Calu3 (cell line): ENCODE results near the gene TRAPPC4. TPM values are rescaled to one million over a fixed set of nuclear protein-coding genes. Genes with fewer than 3 reads are reported as not detected.
A peak's percentile ranks its signal among the peaks of the same experiment; 100 is the strongest.

Source experiments
- BruUV-seq: library from RNA; stranded (reverse); fragments of 400-500 nt; replicated peaks from 2 replicates; lab custom pipeline; 2021; lab: Mats Ljungman, UMichigan
- CTCF ChIA-PET: fragments of 300-600 bp; sonication (Branson Sonifier 250); formaldehyde crosslinking; loops from one replicate; lab custom pipeline; 2022; ENCODE audit warnings: antibody characterized with exemption; lab: Charles Lee
- DNase-seq: peaks from one replicate; pipeline ENCODE4 v3.0.0; 2022
- H3K27ac Mint-ChIP-seq: one replicate; pipeline ENCODE4 v1.8.0; 2022; ENCODE audit warnings: mixed read lengths; ENCODE audit not compliant: unreplicated experiment
- H3K27me3 Mint-ChIP-seq: one replicate; pipeline ENCODE4 v1.8.0; 2022; ENCODE audit warnings: mixed read lengths; ENCODE audit not compliant: unreplicated experiment
- H3K36me3 Mint-ChIP-seq: one replicate; pipeline ENCODE4 v1.8.0; 2022; ENCODE audit warnings: mild to moderate bottlenecking, moderate library complexity, mixed read lengths; ENCODE audit not compliant: insufficient read depth, unreplicated experiment
- H3K4me1 Mint-ChIP-seq: one replicate; pipeline ENCODE4 v1.8.0; 2022; ENCODE audit warnings: mild to moderate bottlenecking, low read depth, mixed read lengths; ENCODE audit not compliant: unreplicated experiment
- H3K4me3 Mint-ChIP-seq: one replicate; pipeline ENCODE4 v1.8.0; 2022; ENCODE audit warnings: mild to moderate bottlenecking, low read depth, moderate library complexity, mixed read lengths; ENCODE audit not compliant: unreplicated experiment
- H3K9me3 Mint-ChIP-seq: one replicate; pipeline ENCODE4 v1.8.0; 2022; ENCODE audit warnings: low read depth, mixed read lengths; ENCODE audit not compliant: unreplicated experiment
- CTCF ChIP-seq: fragments of 200-600 bp; IDR thresholded peaks from one replicate; pipeline ENCODE4 v1.8.0; 2022; ENCODE audit warnings: antibody characterized with exemption; ENCODE audit not compliant: unreplicated experiment
- intact Hi-C: fragments of 100-400 bp; cut with micrococcal nuclease; formaldehyde crosslinking; loops from one replicate; pipeline ENCODE4 v1.10.0; 2022; ENCODE audit not compliant: unreplicated experiment
- total RNA-seq: library from RNA; stranded (reverse); gene quantifications from 2 replicates; pipeline ENCODE4 v1.2.3, GENCODE V29; 2022

The TRAPPC4 gene
- total RNA-seq, 1 experiment from 2014 or later = 42.0 TPM

- intact Hi-C loops = no loop called here
- Mint-ChIP-seq H3K27ac (no peak overlapping the region), H3K27me3 (no peaks in the 10 kb centered on the region), H3K4me3 (peak overlapping the region; percentile 76), H3K9me3 (no peaks in the 10 kb centered on the region), H3K36me3 (peaks cover 29% of the 10 kb centered on the region), H3K4me1 (peaks cover 24% of the 10 kb centered on the region)
- DNase-seq = peak; percentile 8
- no peak for TF ChIP-seq CTCF
- BruUV-seq = no TSS peak
- CTCF ChIA-PET = no interaction called here
Observed at GRCh38 chr11:119028346-119029068, 9.9 kb downstream of the TRAPPC4 start.

- intact Hi-C loops = no loop called here
- Mint-ChIP-seq H3K27ac (peak overlapping the region; percentile 50), H3K27me3 (no peaks in the 10 kb centered on the region), H3K4me3 (peak overlapping the region; percentile 76), H3K4me1 (peaks cover 24% of the 10 kb centered on the region), H3K36me3 (peaks cover 27% of the 10 kb centered on the region), H3K9me3 (no peaks in the 10 kb centered on the region)
- no peak for DNase-seq
- CTCF ChIA-PET = no interaction called here
- BruUV-seq = no TSS peak
- no peak for TF ChIP-seq CTCF
Observed at GRCh38 chr11:119029069-119029339, 10.4 kb downstream of the TRAPPC4 start.

GRCh38 chr11:119029340-119030028 is 10.9 kb downstream of the TRAPPC4 start:
- TF ChIP-seq CTCF = no peak

GRCh38 chr11:119030029-119030328 is 11.4 kb downstream of the TRAPPC4 start:
- no peaks in the 10 kb centered on the region for H3K9me3 Mint-ChIP-seq
- DNase-seq = no peak
- H3K27ac Mint-ChIP-seq = peak overlapping the region; percentile 50
- peaks cover 24% of the 10 kb centered on the region for H3K4me1 Mint-ChIP-seq
- intact Hi-C loops = no loop called here
- BruUV-seq = no TSS peak
- peak overlapping the region; percentile 76 for H3K4me3 Mint-ChIP-seq
- H3K36me3 Mint-ChIP-seq = peaks cover 21% of the 10 kb centered on the region
- TF ChIP-seq CTCF = no peak
- CTCF ChIA-PET = interaction anchor here (0.6 kb wide), 2 partner anchors 220 to 264 kb away, joined by 3 to 6 read pairs; no protein-coding TSS in a partner anchor
- no peaks in the 10 kb centered on the region for H3K27me3 Mint-ChIP-seq

More at GRCh38 chr11:119029340-119030028, 10.9 kb downstream of the TRAPPC4 start:
- no peaks in the 10 kb centered on the region for H3K9me3 Mint-ChIP-seq
- CTCF ChIA-PET = interaction anchor here (0.6 kb wide), 1 partner anchor 220 kb away, joined by 6 read pairs; no protein-coding TSS in a partner anchor
- peak overlapping the region; percentile 76 for H3K4me3 Mint-ChIP-seq
- intact Hi-C loops = no loop called here
- BruUV-seq = TSS peak; percentile 24
- H3K27me3 Mint-ChIP-seq = no peaks in the 10 kb centered on the region
- peaks cover 22% of the 10 kb centered on the region for H3K36me3 Mint-ChIP-seq
- H3K27ac Mint-ChIP-seq = peak overlapping the region; percentile 50
- DNase-seq = peak; percentile 61
- H3K4me1 Mint-ChIP-seq = peaks cover 24% of the 10 kb centered on the region
